Left ventricle myocardium inferior (tissue), 1 donor: ENCODE data around the gene SNN. TPM values are rescaled to one million over a fixed set of nuclear protein-coding genes. Genes with fewer than 3 reads are reported as not detected.
A peak's percentile ranks its signal among the peaks of the same experiment; 100 is the strongest.

ENCODE experiments used
- DNase-seq: peaks from one replicate; pipeline ENCODE4 v3.0.0-alpha.2; 2020
- H3K27ac ChIP-seq: fragments of 200-600 bp; replicated peaks from 2 replicates; pipeline ENCODE4 v1.8.0; 2021
- H3K27me3 ChIP-seq: fragments of 200-600 bp; 2 replicates; pipeline ENCODE4 v1.8.0; 2021; ENCODE audit warnings: low read depth
- H3K36me3 ChIP-seq: fragments of 200-600 bp; 2 replicates; pipeline ENCODE4 v1.8.0; 2021
- H3K4me1 ChIP-seq: fragments of 200-600 bp; 2 replicates; pipeline ENCODE4 v1.8.0; 2021
- H3K4me3 ChIP-seq: fragments of 200-600 bp; 2 replicates; pipeline ENCODE4 v1.8.0; 2021; ENCODE audit warnings: mild to moderate bottlenecking, moderate library complexity
- H3K9me3 ChIP-seq: fragments of 200-600 bp; replicated peaks from 2 replicates; pipeline ENCODE4 v1.8.0; 2021
- intact Hi-C: fragments of 100-400 bp; cut with micrococcal nuclease; formaldehyde crosslinking; loops from one replicate; pipeline ENCODE4 v1.11.0; 2022
- total RNA-seq: library from RNA; stranded (reverse); fragmentation: NEBNext Ultra II Directional; extraction: Animal tissue kit (Norgen Biotek cat#: 25700); gene quantifications from one replicate; pipeline ENCODE4 v1.2.1, GENCODE V29; 2021
- TF ChIP-seq, protein P1 (sequence below): fragments of 200-600 bp; IDR thresholded peaks from 2 replicates; pipeline ENCODE4 v1.8.0; 2021; ENCODE audit warnings: antibody characterized with exemption, mild to moderate bottlenecking, borderline replicate concordance
- donor health status: DM: no; HTN: yes; CAD: no; lungs with severe emphysema.

SNN gene
- total RNA-seq, 1 donor from 2014 or later, result 28.2 TPM

GRCh38 chr16:11672206-11673090 is 4.2 kb downstream of the SNN start:
- Histone ChIP-seq H3K9me3 (no peaks in the 10 kb centered on the region), H3K27ac (peak overlapping the region; percentile 85), H3K4me3 (no peak overlapping the region), H3K4me1 (peaks cover 94% of the 10 kb centered on the region), H3K27me3 (no peaks in the 10 kb centered on the region), H3K36me3 (peaks cover 14% of the 10 kb centered on the region)
- no peak for DNase-seq
- intact Hi-C loops, result no loop called here
- TF ChIP-seq, protein P1, sequence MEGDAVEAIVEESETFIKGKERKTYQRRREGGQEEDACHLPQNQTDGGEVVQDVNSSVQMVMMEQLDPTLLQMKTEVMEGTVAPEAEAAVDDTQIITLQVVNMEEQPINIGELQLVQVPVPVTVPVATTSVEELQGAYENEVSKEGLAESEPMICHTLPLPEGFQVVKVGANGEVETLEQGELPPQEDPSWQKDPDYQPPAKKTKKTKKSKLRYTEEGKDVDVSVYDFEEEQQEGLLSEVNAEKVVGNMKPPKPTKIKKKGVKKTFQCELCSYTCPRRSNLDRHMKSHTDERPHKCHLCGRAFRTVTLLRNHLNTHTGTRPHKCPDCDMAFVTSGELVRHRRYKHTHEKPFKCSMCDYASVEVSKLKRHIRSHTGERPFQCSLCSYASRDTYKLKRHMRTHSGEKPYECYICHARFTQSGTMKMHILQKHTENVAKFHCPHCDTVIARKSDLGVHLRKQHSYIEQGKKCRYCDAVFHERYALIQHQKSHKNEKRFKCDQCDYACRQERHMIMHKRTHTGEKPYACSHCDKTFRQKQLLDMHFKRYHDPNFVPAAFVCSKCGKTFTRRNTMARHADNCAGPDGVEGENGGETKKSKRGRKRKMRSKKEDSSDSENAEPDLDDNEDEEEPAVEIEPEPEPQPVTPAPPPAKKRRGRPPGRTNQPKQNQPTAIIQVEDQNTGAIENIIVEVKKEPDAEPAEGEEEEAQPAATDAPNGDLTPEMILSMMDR, result no peak

- Histone ChIP-seq H3K36me3 (peaks cover 22% of the 10 kb centered on the region), H3K27me3 (no peaks in the 10 kb centered on the region), H3K4me1 (peaks cover 98% of the 10 kb centered on the region), H3K27ac (peak overlapping the region; percentile 85), H3K9me3 (no peaks in the 10 kb centered on the region), H3K4me3 (no peak overlapping the region)
- TF ChIP-seq, protein P1, result no peak
- intact Hi-C loops, result no loop called here
- DNase-seq, result no peak
Measured at GRCh38 chr16:11673091-11674000, 5.1 kb downstream of the SNN start.

GRCh38 chr16:11674001-11674817 is 6.0 kb downstream of the SNN start:
- TF ChIP-seq, protein P1, result no peak
- intact Hi-C loops, result no loop called here
- Histone ChIP-seq H3K9me3 (no peaks in the 10 kb centered on the region), H3K4me3 (no peak overlapping the region), H3K4me1 (peaks cover 100% of the 10 kb centered on the region), H3K27ac (peak overlapping the region; percentile 85), H3K27me3 (no peaks in the 10 kb centered on the region), H3K36me3 (peaks cover 31% of the 10 kb centered on the region)
- DNase-seq, result no peak

DNA sequence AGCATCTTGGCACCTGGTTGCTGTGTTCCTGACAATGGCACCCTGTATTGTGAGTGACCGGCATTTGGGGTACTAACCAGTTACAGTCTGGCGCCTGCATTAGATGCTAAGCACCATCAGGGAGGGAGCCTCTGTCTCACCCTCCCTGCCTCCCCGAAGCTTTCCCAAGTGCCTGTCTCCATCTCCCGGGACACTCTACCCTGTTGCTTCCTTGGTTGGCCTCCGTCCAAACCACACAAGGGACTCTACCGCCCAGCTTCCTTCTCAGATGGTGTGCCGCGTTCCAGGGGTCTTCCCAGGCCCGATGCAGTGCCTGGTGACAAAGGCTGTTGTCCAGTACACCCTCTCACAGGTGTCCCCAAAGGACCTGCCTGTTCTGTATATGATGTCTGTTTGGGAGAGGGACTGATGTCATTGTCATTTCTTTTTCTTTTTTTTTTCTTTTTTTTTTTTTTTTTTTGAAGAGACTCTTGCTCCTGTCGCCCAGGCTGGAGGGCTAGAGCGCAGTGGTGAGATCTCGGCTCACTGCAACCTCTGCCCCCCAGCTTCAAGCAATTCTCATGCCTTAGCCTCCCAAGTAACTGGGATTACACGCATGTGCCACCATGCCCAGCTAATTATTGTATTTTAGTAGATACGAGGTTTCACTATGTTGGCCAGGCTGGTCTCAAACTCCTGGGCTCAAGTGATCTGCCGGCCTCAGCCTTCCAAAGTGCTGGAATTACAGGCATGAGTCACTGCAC is 6.7 kb downstream of the SNN start:
- Histone ChIP-seq H3K36me3 (peaks cover 38% of the 10 kb centered on the region), H3K9me3 (no peaks in the 10 kb centered on the region), H3K27me3 (no peaks in the 10 kb centered on the region), H3K4me3 (no peak overlapping the region), H3K4me1 (peaks cover 100% of the 10 kb centered on the region), H3K27ac (peak overlapping the region; percentile 85)
- TF ChIP-seq, protein P1, result no peak
- no peak for DNase-seq
- intact Hi-C loops, result no loop called here
